Stimulated activated CD4-positive, alpha-beta T cell treated with anti-CD3 and anti-CD28 coated beads, Interleukin-1b, Interleukin-23, amount 100 ng/mL, for 1 hour (primary cell): ENCODE results near the gene BCAS3.

Source experiments
- DNase-seq, 2 donors: peaks; one replicate each; pipeline ENCODE4 v3.0.0-alpha.2; 2020; ENCODE audit warnings: low read depth in 2 of 2

The BCAS3 gene

DNA sequence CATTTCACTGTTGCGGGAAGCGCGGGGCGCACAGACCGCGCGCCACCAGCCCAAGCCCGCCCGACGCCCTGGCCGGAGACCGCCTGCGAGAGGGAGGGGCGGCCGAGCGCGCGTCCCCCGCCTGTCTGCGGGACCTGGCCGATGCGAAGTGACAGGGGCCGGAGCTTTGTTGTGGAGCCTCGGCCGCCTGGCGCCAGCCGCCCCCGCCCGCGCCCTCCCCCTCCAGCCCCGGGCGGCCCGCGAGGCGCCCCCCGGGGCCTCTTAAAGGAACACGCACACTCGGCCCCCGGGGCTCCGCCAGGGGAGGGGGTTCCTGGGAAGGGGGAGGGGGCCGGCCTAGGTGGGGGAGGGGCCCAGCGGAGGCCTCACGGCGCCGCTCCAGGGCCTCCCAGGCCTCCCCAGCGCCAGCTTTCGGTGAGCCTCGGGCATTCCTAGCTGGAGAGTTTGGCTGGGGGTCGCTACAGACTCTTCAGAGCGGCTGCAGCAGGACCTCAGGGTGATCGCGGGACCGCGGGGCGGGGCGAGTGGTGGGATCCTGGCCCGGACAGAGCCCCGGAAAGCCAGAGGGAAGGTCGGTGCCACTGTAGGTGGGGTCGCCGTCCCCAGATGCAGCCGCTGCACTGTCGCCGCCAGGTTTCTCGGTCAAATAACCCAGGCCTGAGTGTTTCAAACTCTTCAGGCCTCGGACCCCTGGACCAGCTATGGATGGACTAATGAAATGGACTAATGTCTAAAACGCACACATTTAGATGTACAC, 719.6 kb downstream of the BCAS3 start:
- no peak for DNase-seq

DNA sequence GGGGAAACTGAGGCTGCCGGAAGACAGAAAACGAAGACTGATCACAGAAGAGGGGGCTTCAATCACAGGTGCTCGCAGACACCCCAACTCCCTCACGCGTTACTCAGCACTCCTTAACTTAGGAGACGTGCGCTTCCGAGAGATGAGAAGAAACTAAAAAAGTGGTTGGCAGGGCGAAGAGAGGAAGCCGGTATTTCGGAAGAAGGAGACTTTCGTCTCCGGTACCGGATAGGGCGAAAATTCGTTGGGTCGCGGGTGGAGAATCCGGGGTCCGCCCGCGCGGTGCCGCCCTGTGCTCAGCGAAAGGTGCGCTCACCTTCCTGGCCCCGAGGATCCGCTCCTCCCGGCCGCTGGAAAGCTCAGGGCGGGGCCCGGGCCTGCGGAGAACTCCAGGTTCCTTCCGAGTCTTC, 721.1 kb downstream of the BCAS3 start:
- no peak for DNase-seq

- DNase-seq = no peak
These were observed 721.7 kb downstream of the BCAS3 start, which contains the start of gene TBX2 for GRCh38 chr17:61399131-61400065. Gene TBX2 (plus strand): TSS chr17:61399843. CDS start chr17:61400177, 334 bp downstream.

DNA sequence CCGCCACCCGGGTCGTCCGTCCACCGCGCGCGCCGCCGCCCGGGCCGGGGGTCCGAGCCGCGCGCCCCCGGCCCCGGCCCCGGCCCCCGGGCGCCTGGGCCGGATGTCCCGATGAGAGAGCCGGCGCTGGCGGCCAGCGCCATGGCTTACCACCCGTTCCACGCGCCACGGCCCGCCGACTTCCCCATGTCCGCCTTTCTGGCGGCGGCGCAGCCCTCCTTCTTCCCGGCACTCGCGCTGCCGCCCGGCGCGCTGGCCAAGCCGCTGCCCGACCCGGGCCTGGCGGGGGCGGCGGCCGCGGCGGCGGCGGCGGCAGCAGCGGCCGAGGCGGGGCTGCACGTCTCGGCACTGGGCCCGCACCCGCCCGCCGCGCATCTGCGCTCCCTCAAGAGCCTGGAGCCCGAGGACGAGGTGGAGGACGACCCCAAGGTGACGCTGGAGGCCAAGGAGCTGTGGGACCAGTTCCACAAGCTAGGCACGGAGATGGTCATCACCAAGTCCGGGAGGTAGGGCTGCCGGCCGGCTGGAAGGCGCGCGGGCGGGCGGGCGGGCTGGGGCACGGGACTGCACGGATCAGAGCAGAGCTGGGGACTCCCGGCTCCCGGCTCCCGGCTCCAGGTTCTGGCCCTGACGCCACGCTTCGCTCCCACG, 722.5 kb downstream of the BCAS3 start:
- DNase-seq = no peak

DNA sequence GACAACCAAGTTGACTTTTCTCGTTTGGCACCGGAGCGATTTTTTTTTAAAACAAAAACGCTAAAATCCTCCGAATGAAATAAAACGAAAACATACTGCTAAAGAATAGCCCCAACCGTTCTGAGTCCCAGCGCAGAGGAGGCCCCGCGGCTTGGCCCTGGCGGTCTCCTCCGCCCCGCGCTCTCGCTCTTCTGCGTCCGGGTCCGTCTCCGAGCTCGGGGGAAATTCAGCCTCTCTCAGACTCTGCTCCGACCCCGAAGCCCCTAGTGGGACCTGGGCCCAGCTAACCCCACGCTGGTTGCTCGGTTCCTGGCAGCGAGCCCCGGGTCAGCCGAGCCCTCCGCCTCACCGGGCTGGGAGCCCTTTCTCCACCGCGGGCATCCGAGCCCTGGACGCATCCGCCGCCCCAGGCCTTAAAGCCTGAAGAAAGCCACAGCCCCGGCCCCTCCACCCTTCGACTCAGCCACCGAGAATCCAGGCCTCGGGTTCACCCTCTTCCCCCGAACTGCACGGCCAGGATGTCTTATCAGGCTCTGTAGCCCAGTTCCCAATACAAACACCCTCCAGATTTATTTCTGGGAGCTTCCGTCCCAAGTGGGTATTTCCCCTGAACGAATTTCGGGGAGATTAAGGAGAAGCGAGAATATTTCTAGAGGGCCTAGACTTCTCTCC, 723.2 kb downstream of the BCAS3 start:
- no peak for DNase-seq

- no peak for DNase-seq
These were observed 723.9 kb downstream of the BCAS3 start for GRCh38 chr17:61401389-61402072.

GRCh38 chr17:61402073-61402541, 724.5 kb downstream of the BCAS3 start:
- DNase-seq = no peak

GRCh38 chr17:61402978-61403800, 725.5 kb downstream of the BCAS3 start:
- no peak for DNase-seq

GRCh38 chr17:61403801-61404662, 726.4 kb downstream of the BCAS3 start:
- DNase-seq = no peak

DNA sequence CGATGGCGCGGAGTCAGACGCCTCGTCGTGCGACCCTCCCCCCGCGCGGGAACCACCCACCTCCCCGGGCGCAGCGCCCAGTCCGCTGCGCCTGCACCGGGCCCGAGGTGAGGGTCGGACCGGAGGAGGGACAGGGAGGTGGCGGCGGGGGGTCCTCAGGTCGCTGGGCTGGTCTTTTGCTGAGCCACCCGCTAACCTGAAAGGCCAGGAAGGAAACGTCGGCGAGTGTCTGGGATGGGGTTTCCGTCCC, 726.9 kb downstream of the BCAS3 start:
- DNase-seq = no peak

GRCh38 chr17:61404913-61405685, 727.4 kb downstream of the BCAS3 start:
- no peak for DNase-seq

GRCh38 chr17:61405686-61406536, 728.3 kb downstream of the BCAS3 start:
- DNase-seq = no peak

DNA sequence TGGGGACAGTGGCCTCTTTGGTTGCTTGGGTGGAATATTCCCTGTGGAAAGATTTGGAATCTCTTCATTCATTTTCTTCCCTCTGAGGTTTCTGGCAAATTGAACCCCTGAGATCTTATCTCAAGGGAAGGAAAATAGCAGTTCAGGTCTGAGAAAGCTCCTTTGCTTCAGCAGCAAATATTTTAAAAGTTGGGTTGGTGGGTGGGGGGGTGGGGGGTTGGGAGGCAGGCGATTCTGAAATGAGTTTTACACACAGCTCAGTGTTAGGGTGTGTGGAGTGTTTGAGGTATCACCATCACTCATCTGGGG, 728.8 kb downstream of the BCAS3 start:
- DNase-seq = no peak

GRCh38 chr17:61406971-61407911, 729.6 kb downstream of the BCAS3 start:
- DNase-seq = no peak

GRCh38 chr17:61408151-61409041, 730.7 kb downstream of the BCAS3 start:
- no peak for DNase-seq
